CD14-positive monocyte (primary cell): ENCODE measurements around the gene MTCH1. TPM values are rescaled to one million over a fixed set of nuclear protein-coding genes. Genes with fewer than 3 reads are reported as not detected.

ENCODE experiments used
- DNase-seq, 3 donors: peaks; one replicate each; pipeline ENCODE4 v3.0.0-alpha.2; 2011 to 2022
- H2AFZ ChIP-seq: 2 replicates; pipeline ENCODE4 v1.6.0; 2012; ENCODE audit warnings: mild to moderate bottlenecking, low read depth, low read length, inconsistent platforms; ENCODE audit not compliant: insufficient read depth, poor library complexity, severe bottlenecking
- H3K27ac ChIP-seq, 2 donors: 1 replicate in 1 of 2; 2 replicates in 1 of 2; pipeline ENCODE4 v1.5.1; 2012 to 2013; ENCODE audit warnings: low read length in 2 of 2, control low read depth in 1 of 2, inconsistent platforms in 1 of 2, low read depth in 1 of 2, mild to moderate bottlenecking in 1 of 2
- H3K27me3 ChIP-seq, 2 donors: one replicate each; pipeline versions ENCODE4 v1.6.0 to v1.6.1; 2011 to 2013; ENCODE audit warnings: low read length in 2 of 2; ENCODE audit not compliant: control insufficient read depth in 2 of 2, insufficient read depth in 2 of 2
- H3K36me3 ChIP-seq, 2 donors: replicated peaks in 1 of 2; 1 replicate in 1 of 2; 2 replicates in 1 of 2; pipeline versions ENCODE4 v1.5.1 to v1.6.1; 2012 to 2013; ENCODE audit warnings: low read length in 2 of 2, control low read depth in 1 of 2, inconsistent platforms in 1 of 2, mild to moderate bottlenecking in 1 of 2; ENCODE audit not compliant: insufficient read depth in 2 of 2, control insufficient read depth in 1 of 2
- H3K4me1 ChIP-seq, 2 donors: 1 replicate in 1 of 2; 2 replicates in 1 of 2; pipeline versions ENCODE4 v1.5.1 to v1.6.1; 2012 to 2013; ENCODE audit warnings: low read length in 2 of 2, control low read depth in 1 of 2, inconsistent platforms in 1 of 2, mild to moderate bottlenecking in 1 of 2, moderate library complexity in 1 of 2; ENCODE audit not compliant: insufficient read depth in 2 of 2, control insufficient read depth in 1 of 2
- H3K4me2 ChIP-seq: replicated peaks from 2 replicates; pipeline ENCODE3; 2012; ENCODE audit warnings: low read length, moderate library complexity, mild to moderate bottlenecking; ENCODE audit not compliant: poor library complexity, severe bottlenecking; ENCODE audit errors: extremely low read depth
- H3K4me3 ChIP-seq, 3 experiments: fragments of 200-600 bp in 1 of 3; sonication (generic) in 1 of 3; replicated peaks in 1 of 3; 1 replicate in 2 of 3; 2 replicates in 1 of 3; pipeline ENCODE4 v1.5.1; 2011 to 2013; ENCODE audit warnings: low read length in 3 of 3, mild to moderate bottlenecking in 3 of 3, control low read depth in 2 of 3, low read depth in 2 of 3, inconsistent platforms in 1 of 3, moderate library complexity in 1 of 3
- H3K79me2 ChIP-seq: 2 replicates; pipeline ENCODE4 v1.6.0; 2012; ENCODE audit warnings: mild to moderate bottlenecking, control low read depth, inconsistent platforms, low read length, moderate library complexity; ENCODE audit not compliant: insufficient read depth
- H3K9ac ChIP-seq: 2 replicates; pipeline ENCODE4 v1.6.0; 2017; ENCODE audit warnings: low read length, mild to moderate bottlenecking; ENCODE audit not compliant: insufficient read depth, poor library complexity, severe bottlenecking
- H3K9me3 ChIP-seq, 2 donors: replicated peaks in 1 of 2; 1 replicate in 1 of 2; 2 replicates in 1 of 2; pipeline versions ENCODE4 v1.5.1 to v1.6.1; 2012 to 2013; ENCODE audit warnings: low read length in 2 of 2, control low read depth in 1 of 2; ENCODE audit not compliant: control insufficient read depth in 1 of 2, insufficient read depth in 1 of 2
- H4K20me1 ChIP-seq: 2 replicates; pipeline ENCODE4 v1.6.0; 2012; ENCODE audit warnings: mild to moderate bottlenecking, low read length, control low read depth, moderate library complexity; ENCODE audit not compliant: insufficient read depth
- H3K27ac Mint-ChIP-seq, 7 donors: one replicate each; pipeline ENCODE4 v1.8.0; 2020; ENCODE audit warnings: mild to moderate bottlenecking in 7 of 7, mixed read lengths in 7 of 7, moderate library complexity in 6 of 7, inconsistent platforms in 2 of 7
- H3K27me3 Mint-ChIP-seq, 3 donors: one replicate each; pipeline ENCODE4 v1.8.0; 2021 to 2022; ENCODE audit warnings: low read depth in 3 of 3, mild to moderate bottlenecking in 3 of 3, mixed read lengths in 3 of 3, moderate library complexity in 3 of 3, inconsistent platforms in 1 of 3
- H3K36me3 Mint-ChIP-seq, 2 donors: one replicate each; pipeline ENCODE4 v1.8.0; 2020; ENCODE audit warnings: mixed read lengths in 2 of 2, inconsistent platforms in 1 of 2, mild to moderate bottlenecking in 1 of 2
- H3K4me1 Mint-ChIP-seq: one replicate; pipeline ENCODE4 v1.8.0; 2020; ENCODE audit warnings: mild to moderate bottlenecking, mixed read lengths
- H3K4me3 Mint-ChIP-seq, 2 donors: one replicate each; pipeline ENCODE4 v1.8.0; 2020; ENCODE audit warnings: mild to moderate bottlenecking in 2 of 2, mixed read lengths in 2 of 2, moderate library complexity in 1 of 2
- H3K9me3 Mint-ChIP-seq, 7 donors: one replicate each; pipeline ENCODE4 v1.8.0; 2020 to 2022; ENCODE audit warnings: mixed read lengths in 7 of 7, mild to moderate bottlenecking in 6 of 7, moderate library complexity in 6 of 7, inconsistent platforms in 2 of 7
- WGBS: methylation state at CpG from one replicate; pipeline ENCODE4 v1.1.5; 2013; ENCODE audit warnings: missing lambda C conversion rate; ENCODE audit not compliant: insufficient coverage; 5-methylcytosine and 5-hydroxymethylcytosine counted together
- intact Hi-C, 2 donors: fragments of 100-400 bp; cut with micrococcal nuclease; formaldehyde crosslinking; loops; one replicate each; pipeline versions ENCODE4 v1.15.0 to v1.15.1; 2023
- polyA plus RNA-seq, 3 donors: library from polyadenylated mRNA; depleted of rRNA in 1 of 3; unstranded in 2 of 3; stranded (reverse) in 1 of 3; fragments of 300-500 nt in 2 of 3; fragments of >200 nt in 1 of 3; fragmentation: Illumina TruSeq in 2 of 3; gene quantifications; 1 replicate in 2 of 3; 2 replicates in 1 of 3; pipeline ENCODE4 v1.2.3, GENCODE V29; 2012 to 2021
- TF ChIP-seq, protein P1 (sequence below): fragments of 200-600 bp; IDR thresholded peaks from one replicate; pipeline ENCODE4 v1.8.0; 2022; ENCODE audit warnings: antibody characterized with exemption, mild to moderate bottlenecking

MTCH1 gene
- polyA plus RNA-seq, 3 donors, result 111 to 118 (median 111) TPM

DNA sequence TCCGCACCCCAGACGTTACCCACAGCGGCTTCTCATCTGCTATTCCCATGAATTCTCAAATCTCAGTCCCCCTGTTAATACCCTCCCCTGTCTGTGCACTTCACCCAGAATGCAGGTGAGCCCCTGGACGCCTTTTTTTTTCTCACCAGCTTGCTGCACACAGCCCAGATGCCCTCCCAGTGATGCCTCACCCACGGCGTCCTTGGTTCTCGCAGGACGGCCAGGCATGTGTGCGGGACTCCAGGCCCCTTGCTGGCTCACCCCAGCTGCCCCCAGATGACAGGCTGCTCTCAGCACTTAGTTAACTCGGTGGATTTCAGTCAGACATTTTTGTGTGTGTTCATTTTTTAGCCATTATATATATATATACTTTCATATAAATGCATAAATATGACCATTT, 56.8 kb downstream of the MTCH1 start:
- H3K4me2 ChIP-seq, result no peak overlapping the region
- H3K4me3 ChIP-seq, result no peak overlapping the region
- H3K9me3 ChIP-seq, result no peaks in the 10 kb centered on the region
- no peak for DNase-seq
- TF ChIP-seq, protein P1, sequence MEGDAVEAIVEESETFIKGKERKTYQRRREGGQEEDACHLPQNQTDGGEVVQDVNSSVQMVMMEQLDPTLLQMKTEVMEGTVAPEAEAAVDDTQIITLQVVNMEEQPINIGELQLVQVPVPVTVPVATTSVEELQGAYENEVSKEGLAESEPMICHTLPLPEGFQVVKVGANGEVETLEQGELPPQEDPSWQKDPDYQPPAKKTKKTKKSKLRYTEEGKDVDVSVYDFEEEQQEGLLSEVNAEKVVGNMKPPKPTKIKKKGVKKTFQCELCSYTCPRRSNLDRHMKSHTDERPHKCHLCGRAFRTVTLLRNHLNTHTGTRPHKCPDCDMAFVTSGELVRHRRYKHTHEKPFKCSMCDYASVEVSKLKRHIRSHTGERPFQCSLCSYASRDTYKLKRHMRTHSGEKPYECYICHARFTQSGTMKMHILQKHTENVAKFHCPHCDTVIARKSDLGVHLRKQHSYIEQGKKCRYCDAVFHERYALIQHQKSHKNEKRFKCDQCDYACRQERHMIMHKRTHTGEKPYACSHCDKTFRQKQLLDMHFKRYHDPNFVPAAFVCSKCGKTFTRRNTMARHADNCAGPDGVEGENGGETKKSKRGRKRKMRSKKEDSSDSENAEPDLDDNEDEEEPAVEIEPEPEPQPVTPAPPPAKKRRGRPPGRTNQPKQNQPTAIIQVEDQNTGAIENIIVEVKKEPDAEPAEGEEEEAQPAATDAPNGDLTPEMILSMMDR, result no peak
- Mint-ChIP-seq H3K4me1 (no peaks in the 10 kb centered on the region), H3K4me3 (no peak overlapping the region), H3K36me3 (peaks cover 33 to 38% of the 10 kb centered on the region in 2 donors), H3K9me3 (no peaks in the 10 kb centered on the region), H3K27me3 (peaks cover 4 to 6% (median 5%) of the 10 kb centered on the region in 3 donors), H3K27ac (peak overlapping the region in 2 of 7 donors; percentile 31 to 51)
- no peaks in the 10 kb centered on the region for H4K20me1 ChIP-seq
- no peak overlapping the region for H3K9ac ChIP-seq
- no peak overlapping the region for H2AFZ ChIP-seq
- H3K4me1 ChIP-seq, result no peaks in the 10 kb centered on the region
- peaks cover 15 to 32% of the 10 kb centered on the region in 2 donors for H3K36me3 ChIP-seq
- H3K79me2 ChIP-seq, result no peaks in the 10 kb centered on the region
- intact Hi-C loops, result no loop called here
- H3K27ac ChIP-seq, result no peak overlapping the region
- no peaks in the 10 kb centered on the region for H3K27me3 ChIP-seq
- 92% methylated on average over 9 of the region's 10 CpGs for WGBS

DNA sequence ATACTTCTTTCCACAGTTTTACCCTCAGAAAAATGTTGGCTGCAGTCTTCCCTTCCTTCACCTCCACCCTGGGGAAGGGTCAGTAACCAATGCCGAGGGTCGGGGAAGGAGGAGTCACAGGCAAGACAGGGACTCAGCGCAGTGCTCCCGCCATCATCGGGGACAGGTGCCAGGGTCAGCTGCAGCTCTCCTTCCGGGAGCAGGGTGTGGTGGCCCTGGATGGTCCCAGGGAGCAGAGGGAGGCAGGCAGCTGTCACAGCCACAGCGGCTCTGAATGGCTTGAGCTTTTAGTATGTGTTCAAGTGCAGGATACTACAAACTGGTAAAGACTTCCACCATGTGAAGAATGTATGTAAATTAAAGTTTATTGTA, 57.5 kb downstream of the MTCH1 start:
- H3K9me3 Mint-ChIP-seq, result no peaks in the 10 kb centered on the region
- Histone ChIP-seq H3K4me3 (no peak overlapping the region), H3K79me2 (no peaks in the 10 kb centered on the region), H3K9ac (no peak overlapping the region), H4K20me1 (no peaks in the 10 kb centered on the region), H3K4me2 (no peak overlapping the region), H3K4me1 (no peaks in the 10 kb centered on the region), H3K27ac (no peak overlapping the region), H3K9me3 (no peaks in the 10 kb centered on the region), H2AFZ (no peak overlapping the region), H3K36me3 (peaks cover 21 to 38% of the 10 kb centered on the region in 2 donors), H3K27me3 (no peaks in the 10 kb centered on the region)
- 84% methylated on average over 6 of the region's 7 CpGs for WGBS
- H3K36me3 Mint-ChIP-seq, result peaks cover 40 to 44% of the 10 kb centered on the region in 2 donors
- H3K4me3 Mint-ChIP-seq, result no peak overlapping the region
- no peaks in the 10 kb centered on the region for H3K4me1 Mint-ChIP-seq
- TF ChIP-seq, protein P1, result no peak
- H3K27me3 Mint-ChIP-seq, result peaks cover 4 to 6% (median 4%) of the 10 kb centered on the region in 3 donors
- intact Hi-C loops, result no loop called here
- H3K27ac Mint-ChIP-seq, result peak overlapping the region in 1 of 7 donors; percentile 31
- DNase-seq, result no peak
